PC-3 (cell line): Measurements from ENCODE around the gene SPIRE2.

ENCODE experiments used
- CTCF ChIP-seq: fragments of 300-600 bp; sonication (generic); conservative IDR thresholded peaks from 2 replicates; pipeline ENCODE4 v1.5.1; 2017; ENCODE audit warnings: antibody characterized with exemption, low read depth, mild to moderate bottlenecking, low read length
- EZH2 ChIP-seq: fragments of 300-600 bp; sonication (generic); IDR thresholded peaks from one replicate; pipeline ENCODE4 v1.6.1; 2017; ENCODE audit warnings: antibody characterized with exemption, mild to moderate bottlenecking, low read length; ENCODE audit not compliant: unreplicated experiment

GRCh38 chr16:89883346-89884040 is 55.2 kb downstream of the SPIRE2 start:
- TF ChIP-seq CTCF (no peak), EZH2 (no peak)
